LNCaP clone FGC (cell line): ENCODE measurements around the gene SLC49A3.

Source experiments
- DNase-seq: peaks from one replicate; pipeline ENCODE4 v3.0.0-alpha.2; 2011; ENCODE audit warnings: low read depth
- H3K4me3 ChIP-seq: 2 replicates; pipeline ENCODE4 v1.5.1; 2011; ENCODE audit warnings: mild to moderate bottlenecking, low read depth, low read length, control low read depth
- CTCF ChIP-seq: IDR thresholded peaks from 2 replicates; pipeline ENCODE4 v1.5.1; 2012; ENCODE audit warnings: mild to moderate bottlenecking; ENCODE audit not compliant: control insufficient read depth, insufficient read depth; ENCODE audit errors: extremely low read depth

Gene SLC49A3

DNA sequence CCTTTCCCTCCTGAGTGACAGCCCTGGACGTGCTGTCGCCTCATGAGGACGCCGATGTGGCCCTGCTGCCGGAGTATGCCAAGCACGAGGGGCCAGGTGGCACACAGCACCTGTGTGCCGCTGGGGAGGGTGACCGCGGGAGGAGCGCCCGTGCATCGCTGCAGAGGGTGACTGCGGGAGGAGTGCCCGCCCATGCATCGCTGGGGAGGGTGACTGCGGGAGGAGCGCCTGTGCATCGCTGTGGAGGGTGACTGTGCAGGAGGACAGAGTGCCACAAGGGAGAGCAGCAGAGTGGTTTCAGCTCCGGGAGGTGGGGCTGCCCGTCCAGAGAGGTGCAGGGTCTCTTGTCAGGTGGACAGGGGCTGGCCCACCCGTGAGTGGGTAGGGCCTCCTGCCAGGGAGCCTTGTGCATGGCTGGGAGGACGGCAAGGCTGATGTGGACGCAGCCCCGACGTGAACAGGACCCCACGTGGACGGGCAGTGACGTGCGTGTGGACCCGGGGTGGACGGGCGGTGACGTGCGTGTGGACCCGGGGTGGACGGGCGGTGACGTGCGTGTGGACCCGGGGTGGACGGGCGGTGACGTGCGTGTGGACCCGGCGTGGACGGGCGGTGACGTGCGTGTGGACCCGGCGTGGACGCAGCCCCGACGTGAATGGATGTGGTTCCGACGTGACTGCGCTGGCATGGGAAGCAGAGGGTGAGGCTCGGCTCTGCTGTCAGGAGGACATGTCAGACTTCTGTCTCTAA, 31.3 kb upstream of the SLC49A3 start:
- H3K4me3 ChIP-seq: no peak overlapping the region
- no peak for TF ChIP-seq CTCF
- no peak for DNase-seq

DNA sequence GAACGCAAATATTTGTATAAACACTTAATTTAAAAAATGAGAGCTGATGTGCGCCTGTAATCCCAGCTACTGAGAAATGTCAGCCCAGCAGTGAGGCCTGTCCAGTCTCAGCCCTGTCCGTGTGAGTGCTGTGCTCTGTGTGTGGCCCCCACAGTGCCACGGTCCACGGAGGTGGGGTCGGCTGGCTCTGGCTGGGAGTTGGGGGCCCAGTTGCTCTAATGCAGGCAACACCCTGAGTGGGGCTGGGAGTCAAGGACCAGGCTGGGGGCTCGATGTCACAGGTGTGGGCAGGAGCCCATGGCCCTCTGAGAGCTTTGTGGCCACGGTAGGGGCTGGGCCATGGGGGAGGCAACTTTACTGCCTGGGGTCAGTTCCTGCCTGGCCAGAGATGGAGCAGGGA, 29.5 kb upstream of the SLC49A3 start:
- DNase-seq: no peak
- TF ChIP-seq CTCF: no peak
- H3K4me3 ChIP-seq: no peak overlapping the region

- DNase-seq: no peak
- TF ChIP-seq CTCF: no peak
- no peak overlapping the region for H3K4me3 ChIP-seq
Measured at GRCh38 chr4:717601-718320, 28.8 kb upstream of the SLC49A3 start.

DNA sequence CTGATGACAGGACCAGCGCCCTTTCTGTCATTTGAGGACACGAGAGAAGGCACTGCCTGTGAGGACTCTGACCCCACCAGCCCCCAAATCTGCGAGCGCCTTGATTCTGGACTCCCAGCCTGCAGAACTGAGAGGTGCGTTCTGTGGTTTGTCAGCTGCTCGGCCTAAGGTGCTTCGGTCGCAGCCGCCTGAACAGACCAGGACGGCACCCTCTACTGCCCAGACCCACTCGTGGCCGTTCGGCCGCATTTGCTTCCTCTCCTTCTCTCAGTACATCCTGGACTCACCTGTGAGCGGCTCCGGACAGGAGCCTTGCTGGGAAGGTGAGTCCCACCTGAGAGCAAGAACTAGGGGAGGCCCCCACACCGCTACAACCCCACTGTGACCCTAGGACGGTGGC, 25.1 kb upstream of the SLC49A3 start:
- no peak for TF ChIP-seq CTCF
- no peak for DNase-seq
- no peak overlapping the region for H3K4me3 ChIP-seq

GRCh38 chr4:712916-713632, 24.1 kb upstream of the SLC49A3 start:
- no peak overlapping the region for H3K4me3 ChIP-seq
- TF ChIP-seq CTCF: no peak
- DNase-seq: no peak

DNA sequence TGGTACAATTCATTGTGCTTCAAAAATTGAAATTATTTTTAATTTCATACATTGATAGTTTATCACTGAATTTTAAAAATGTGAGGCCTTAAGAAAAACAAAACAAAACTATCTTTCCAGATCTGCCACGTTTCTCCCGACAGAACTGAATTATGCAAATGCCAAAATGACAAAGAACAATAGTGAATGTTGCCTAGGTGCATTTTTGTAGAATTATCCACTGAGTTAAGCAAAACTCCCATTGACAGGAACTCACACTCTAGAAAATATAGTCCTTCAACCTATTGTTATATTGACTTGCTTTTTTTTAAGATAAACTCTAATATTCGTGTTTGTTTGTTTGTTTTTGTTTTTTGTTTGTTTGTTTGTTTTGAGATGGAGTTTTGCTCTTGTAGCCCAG, 23.1 kb upstream of the SLC49A3 start:
- no peak for DNase-seq
- TF ChIP-seq CTCF: no peak

More for the DNA sequence above, 23.1 kb upstream of the SLC49A3 start:
- H3K4me3 ChIP-seq: no peak overlapping the region
